NB4 (cell line): ENCODE data around the gene FCAMR.

Experiments
- MYC ChIP-seq: IDR thresholded peaks from 2 replicates; pipeline ENCODE4 v1.6.1; 2011; ENCODE audit warnings: low read depth, low read length
- POLR2A ChIP-seq: IDR thresholded peaks from 2 replicates; pipeline ENCODE4 v1.6.1; 2011; ENCODE audit warnings: mild to moderate bottlenecking; ENCODE audit not compliant: insufficient read length; ENCODE audit errors: extremely low read depth
- TF ChIP-seq, protein P1 (sequence below): IDR thresholded peaks from 2 replicates; pipeline ENCODE4 v1.6.1; 2011; ENCODE audit warnings: low read depth, low read length
- TF ChIP-seq, protein P2 (sequence below): IDR thresholded peaks from one replicate; pipeline ENCODE4 v1.5.1; 2012; ENCODE audit warnings: low read depth, low read length

DNA sequence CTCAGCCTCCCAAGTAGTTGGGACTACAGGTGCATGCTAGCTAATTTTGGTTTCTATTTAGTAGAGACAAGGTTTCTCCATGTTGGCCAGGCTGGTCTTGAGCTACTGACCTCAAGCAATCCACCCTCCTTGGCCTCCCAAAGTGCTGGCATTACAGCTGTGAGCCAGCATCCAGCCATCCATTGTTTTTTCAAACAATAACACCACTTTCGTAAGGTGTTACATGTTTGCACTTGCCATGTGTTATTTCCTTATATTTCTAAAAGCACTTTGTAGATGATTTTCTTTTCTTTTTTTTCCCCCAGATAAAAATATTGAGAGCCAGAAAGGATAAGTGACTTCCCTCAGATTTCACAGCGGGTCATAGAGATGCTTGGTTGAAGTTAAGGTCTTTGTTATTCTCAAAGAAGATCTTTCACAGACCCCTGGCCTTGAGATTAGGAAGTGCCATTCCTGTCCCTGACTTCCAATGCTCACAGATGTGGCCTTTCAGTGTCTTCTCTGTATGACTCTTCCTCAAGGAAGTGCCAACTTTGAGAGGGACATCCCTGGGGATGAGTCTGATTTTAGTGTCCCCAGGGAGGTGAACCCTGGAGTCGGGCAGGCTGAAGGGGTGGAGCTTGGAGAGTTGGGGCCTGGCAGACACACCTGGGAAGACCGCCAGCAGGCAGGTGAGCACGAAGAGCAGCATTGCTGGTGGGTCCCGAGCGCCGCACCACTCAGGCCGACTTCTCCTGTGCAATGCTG, 30.2 kb downstream of the FCAMR start:
- TF ChIP-seq POLR2A: no peak
- TF ChIP-seq, protein P1, sequence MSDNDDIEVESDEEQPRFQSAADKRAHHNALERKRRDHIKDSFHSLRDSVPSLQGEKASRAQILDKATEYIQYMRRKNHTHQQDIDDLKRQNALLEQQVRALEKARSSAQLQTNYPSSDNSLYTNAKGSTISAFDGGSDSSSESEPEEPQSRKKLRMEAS: no peak
- TF ChIP-seq, protein P2, sequence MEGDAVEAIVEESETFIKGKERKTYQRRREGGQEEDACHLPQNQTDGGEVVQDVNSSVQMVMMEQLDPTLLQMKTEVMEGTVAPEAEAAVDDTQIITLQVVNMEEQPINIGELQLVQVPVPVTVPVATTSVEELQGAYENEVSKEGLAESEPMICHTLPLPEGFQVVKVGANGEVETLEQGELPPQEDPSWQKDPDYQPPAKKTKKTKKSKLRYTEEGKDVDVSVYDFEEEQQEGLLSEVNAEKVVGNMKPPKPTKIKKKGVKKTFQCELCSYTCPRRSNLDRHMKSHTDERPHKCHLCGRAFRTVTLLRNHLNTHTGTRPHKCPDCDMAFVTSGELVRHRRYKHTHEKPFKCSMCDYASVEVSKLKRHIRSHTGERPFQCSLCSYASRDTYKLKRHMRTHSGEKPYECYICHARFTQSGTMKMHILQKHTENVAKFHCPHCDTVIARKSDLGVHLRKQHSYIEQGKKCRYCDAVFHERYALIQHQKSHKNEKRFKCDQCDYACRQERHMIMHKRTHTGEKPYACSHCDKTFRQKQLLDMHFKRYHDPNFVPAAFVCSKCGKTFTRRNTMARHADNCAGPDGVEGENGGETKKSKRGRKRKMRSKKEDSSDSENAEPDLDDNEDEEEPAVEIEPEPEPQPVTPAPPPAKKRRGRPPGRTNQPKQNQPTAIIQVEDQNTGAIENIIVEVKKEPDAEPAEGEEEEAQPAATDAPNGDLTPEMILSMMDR: no peak
- no peak for TF ChIP-seq MYC
